ENCODE data around the gene ITPR2. TPM values are rescaled to one million over a fixed set of nuclear protein-coding genes. Genes with fewer than 3 reads are reported as not detected.

The ITPR2 gene
- total and polyA plus RNA-seq, 2 of the 8 experiments (the other 6 are each of a cell fraction or from before 2014, with no cell fraction given), result 4.1 to 48.3 TPM

- no peak overlapping the region for H4K8ac ChIP-seq (ENCODE audit: extremely low read depth, insufficient read depth, low read length)
- H2BK5ac ChIP-seq (ENCODE audit: low read depth, low read length), result no peak overlapping the region
- H2BK15ac ChIP-seq (ENCODE audit: low read length), result no peak overlapping the region
- H4K91ac ChIP-seq (replicated peaks; ENCODE audit: insufficient read length, low read length), result no peak overlapping the region
- no peak overlapping the region for H2AK5ac ChIP-seq (ENCODE audit: low read depth, low read length)
- no peak overlapping the region for H2BK12ac ChIP-seq (ENCODE audit: low read depth, low read length)
- no peaks in the 10 kb centered on the region for H3K4me1 ChIP-seq (replicated peaks in 1 of 4; ENCODE audit: control insufficient read depth in 3 of 4, insufficient read depth in 4 of 4, low read length in 3 of 4)
- H4K20me1 ChIP-seq (replicated peaks in 1 of 2; ENCODE audit: control insufficient read depth in 1 of 2, insufficient read depth in 2 of 2, low read length in 2 of 2), result no peaks in the 10 kb centered on the region
- no peak overlapping the region for H3K23ac ChIP-seq (ENCODE audit: insufficient read length)
- no peaks in the 10 kb centered on the region for H3K36me3 ChIP-seq (ENCODE audit: control insufficient read depth in 2 of 4, insufficient read depth in 4 of 4, low read length in 3 of 4)
- H3K27me3 ChIP-seq (replicated peaks in 1 of 4; ENCODE audit: control insufficient read depth in 3 of 4, extremely low read depth in 1 of 4, insufficient read depth in 3 of 4, low read length in 3 of 4), result no peaks in the 10 kb centered on the region
- H3K9ac ChIP-seq (replicated peaks in 1 of 4; ENCODE audit: extremely low read depth in 1 of 4, low read depth in 3 of 4, low read length in 3 of 4), result no peak overlapping the region
- no peaks in the 10 kb centered on the region for H3K23me2 ChIP-seq (ENCODE audit: low read depth, low read length)
- no peak for FAIRE-seq
- H3K79me2 ChIP-seq (ENCODE audit: control insufficient read depth in 1 of 2, insufficient read depth in 2 of 2, low read length in 2 of 2), result no peaks in the 10 kb centered on the region
- no peak overlapping the region for H3K56ac ChIP-seq (replicated peaks; ENCODE audit: insufficient read length, low read depth, low read length)
- no peak overlapping the region for H4K5ac ChIP-seq (ENCODE audit: insufficient read length, low read depth, low read length)
- no peak for DNase-seq (ENCODE audit: low read depth in 1 of 2, low spot score in 2 of 2)
- no peak overlapping the region for H2AFZ ChIP-seq (ENCODE audit: low read length)
- no peak overlapping the region for H3K14ac ChIP-seq (ENCODE audit: insufficient read length)
- H3K79me1 ChIP-seq (ENCODE audit: low read depth, low read length), result no peaks in the 10 kb centered on the region
- POLR2A ChIA-PET (ENCODE audit: partially characterized antibody), result no interaction called here
- H2BK20ac ChIP-seq (ENCODE audit: low read length), result no peak overlapping the region
- WGBS, 2 experiments (ENCODE audit: extremely low coverage in 1 of 2, insufficient coverage in 1 of 2, insufficient read length in 1 of 2, insufficient replicate concordance in 2 of 2, low coverage in 1 of 2, low lambda C conversion rate in 2 of 2, missing lambda C conversion rate in 1 of 2), result 89% methylated on average over 2 of the region's 2 CpGs; no CpG with 5 or more reads in 1 of the 2 experiments
- H3K27ac ChIP-seq (ENCODE audit: low read depth, low read length), result no peak overlapping the region
- no peak overlapping the region for H3K18ac ChIP-seq (ENCODE audit: extremely low read depth, low read length)
- CTCF ChIA-PET (ENCODE audit: partially characterized antibody), result interaction anchor here (0.8 kb wide), 1 partner anchor 201 kb away, joined by 3 read pairs; no protein-coding TSS in a partner anchor
- TF ChIP-seq TBP (IDR thresholded peaks at IDR 0.05; ENCODE audit: low read depth, low read length) (no peak), SUZ12 (IDR thresholded peaks at IDR 0.05; ENCODE audit: low read length) (no peak), EZH2 (IDR thresholded peaks at IDR 0.05; ENCODE audit: low read depth, low read length, severe bottlenecking) (no peak), SP2 (IDR thresholded peaks at IDR 0.05; ENCODE audit: low read length) (no peak), ATF3 (IDR thresholded peaks at IDR 0.05; ENCODE audit: insufficient read depth, low read depth, low read length) (no peak), POU5F1 (IDR thresholded peaks at IDR 0.05; ENCODE audit: low read depth, low read length) (no peak), NRF1 (IDR thresholded peaks at IDR 0.05; ENCODE audit: low read depth, low read length) (no peak), PHF8 (conservative IDR thresholded peaks at IDR 0.05; ENCODE audit: low read depth, low read length) (no peak), YY1 (IDR thresholded peaks at IDR 0.05; ENCODE audit: low read depth, low read length) (no peak), CEBPB (IDR thresholded peaks at IDR 0.05; ENCODE audit: low read depth, low read length) (no peak), HDAC2 (IDR thresholded peaks at IDR 0.05; ENCODE audit: borderline replicate concordance in 1 of 2, low read depth in 2 of 2, low read length in 2 of 2) (no peak), TCF12 (IDR thresholded peaks at IDR 0.05; ENCODE audit: low read depth, low read length) (no peak)
- no peaks in the 10 kb centered on the region for H3K9me3 ChIP-seq (ENCODE audit: insufficient read depth in 2 of 2, low read depth in 1 of 2, low read length in 1 of 2)
- H3K4me2 ChIP-seq (ENCODE audit: insufficient read depth in 1 of 2, low read depth in 2 of 2, low read length in 2 of 2), result no peak overlapping the region
- H3K4me3 ChIP-seq (ENCODE audit: extremely low read depth in 1 of 4, insufficient read depth in 2 of 4, low read depth in 3 of 4, low read length in 4 of 4), result no peak overlapping the region
- H3K4ac ChIP-seq (replicated peaks; ENCODE audit: insufficient read length, low read depth, low read length), result no peak overlapping the region
- no peak overlapping the region for H2BK120ac ChIP-seq (replicated peaks; ENCODE audit: low read depth, low read length)
Observed at GRCh38 chr12:26428420-26428819, 404.6 kb downstream of the ITPR2 start.
